G401.6 (cell line): ENCODE measurements around the gene ASCL2.
"Not testable (repeated sequence)": the region's sequence is repeated elsewhere in the genome, so short reads cannot be mapped to it uniquely, and the experiment has no call there.

Experiments
- FAIRE-seq: peaks from 2 replicates; lab custom pipeline; 2012; peaks lifted over from hg19 to GRCh38; lab: Jason Lieb, UNC

Gene ASCL2

DNA sequence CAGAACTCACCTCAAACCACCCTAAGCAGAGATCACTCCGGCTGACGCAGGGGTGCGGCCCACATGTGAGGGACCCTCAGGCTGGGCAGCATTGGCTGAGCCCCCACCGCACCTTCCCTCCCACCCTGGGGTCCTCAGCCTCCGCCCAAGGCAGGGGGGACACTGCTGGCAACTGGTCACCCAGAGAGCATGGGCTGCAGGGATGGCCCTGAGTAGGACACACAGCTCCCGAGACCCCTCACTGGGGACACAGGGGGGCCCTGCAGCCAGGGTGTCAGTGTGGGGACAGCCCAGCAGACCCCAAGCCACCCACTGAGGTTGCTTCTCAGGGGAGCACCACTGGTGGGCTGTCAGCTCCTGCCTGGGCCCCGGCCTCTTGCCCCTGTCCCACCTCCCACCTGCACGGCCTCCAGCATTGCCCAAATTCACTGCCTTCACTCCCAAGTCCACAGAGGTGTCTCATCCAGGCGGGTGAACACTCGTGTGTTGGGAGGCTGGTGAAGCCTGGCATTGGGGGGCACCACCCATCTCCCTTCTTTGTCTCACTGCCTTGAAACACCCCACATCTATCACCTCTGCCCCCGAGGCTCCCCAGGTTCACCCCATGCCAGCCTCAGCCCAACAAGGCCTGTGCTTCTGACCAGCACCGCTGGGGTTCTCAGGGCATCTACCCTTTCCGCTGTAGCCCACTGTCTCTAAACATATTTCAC, 26.7 kb upstream of the ASCL2 start:
- FAIRE-seq, result no peak

DNA sequence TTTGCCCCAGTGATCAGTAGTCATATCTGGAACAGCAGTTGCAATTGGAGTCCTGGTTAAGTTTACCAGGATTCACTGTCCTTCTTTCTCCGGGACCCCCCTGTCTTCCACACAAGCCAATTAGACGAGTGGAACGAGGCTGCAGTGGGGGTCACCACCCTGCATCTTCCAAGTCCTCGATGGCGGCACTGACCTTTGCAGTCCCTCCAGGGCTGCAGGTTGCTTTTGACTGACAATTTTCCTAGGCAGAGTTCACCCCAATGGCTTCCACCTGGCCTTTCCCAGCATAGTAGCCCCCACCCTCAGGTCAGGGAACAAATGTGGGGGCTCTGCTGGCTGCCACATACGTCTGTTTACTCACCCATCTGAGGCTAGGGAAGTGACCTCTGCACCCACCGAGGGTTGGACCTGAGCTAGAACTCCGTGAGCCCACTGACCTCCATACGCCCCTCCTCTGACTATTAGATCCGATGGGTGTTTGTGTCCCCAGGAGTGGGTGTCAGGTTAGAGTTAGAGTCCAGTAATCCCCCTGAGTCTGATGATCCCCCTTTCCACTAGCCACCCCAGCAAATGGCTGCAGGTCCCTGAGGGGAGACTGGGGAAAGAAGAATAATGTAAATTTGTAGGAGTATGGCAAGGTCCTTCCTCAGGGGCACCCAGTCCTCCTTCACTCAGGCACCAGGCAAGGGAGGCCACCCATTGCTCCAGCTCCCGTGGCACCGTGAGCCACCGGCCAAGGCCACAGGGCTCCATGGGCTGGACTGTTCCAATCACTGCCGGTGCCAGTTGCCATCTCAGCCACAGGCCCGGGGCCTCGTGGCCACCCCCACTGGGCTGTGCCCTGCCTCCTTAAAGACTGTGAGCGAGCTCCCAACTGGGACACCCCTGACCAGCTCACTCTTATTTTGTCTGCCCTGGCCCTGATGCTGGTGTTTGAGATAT, 25.9 kb upstream of the ASCL2 start:
- FAIRE-seq, result no peak

DNA sequence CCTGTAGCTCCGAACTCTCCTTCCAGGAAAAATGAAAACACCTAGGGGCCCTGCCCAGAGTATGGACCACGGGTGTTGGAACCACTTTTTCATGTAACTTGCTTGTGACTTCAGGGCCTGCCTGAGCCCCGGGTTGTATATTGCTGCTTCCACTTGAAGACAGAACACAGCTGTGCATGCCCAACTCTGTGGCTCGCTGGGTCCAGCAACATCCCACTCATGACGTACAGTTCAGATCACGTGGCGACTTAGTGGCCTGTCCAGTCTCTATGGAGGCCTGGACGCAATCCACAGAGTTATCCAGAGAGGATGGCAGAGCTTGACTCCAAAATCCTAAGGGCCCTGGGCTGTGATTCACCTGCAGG, 24.5 kb upstream of the ASCL2 start:
- no peak for FAIRE-seq

DNA sequence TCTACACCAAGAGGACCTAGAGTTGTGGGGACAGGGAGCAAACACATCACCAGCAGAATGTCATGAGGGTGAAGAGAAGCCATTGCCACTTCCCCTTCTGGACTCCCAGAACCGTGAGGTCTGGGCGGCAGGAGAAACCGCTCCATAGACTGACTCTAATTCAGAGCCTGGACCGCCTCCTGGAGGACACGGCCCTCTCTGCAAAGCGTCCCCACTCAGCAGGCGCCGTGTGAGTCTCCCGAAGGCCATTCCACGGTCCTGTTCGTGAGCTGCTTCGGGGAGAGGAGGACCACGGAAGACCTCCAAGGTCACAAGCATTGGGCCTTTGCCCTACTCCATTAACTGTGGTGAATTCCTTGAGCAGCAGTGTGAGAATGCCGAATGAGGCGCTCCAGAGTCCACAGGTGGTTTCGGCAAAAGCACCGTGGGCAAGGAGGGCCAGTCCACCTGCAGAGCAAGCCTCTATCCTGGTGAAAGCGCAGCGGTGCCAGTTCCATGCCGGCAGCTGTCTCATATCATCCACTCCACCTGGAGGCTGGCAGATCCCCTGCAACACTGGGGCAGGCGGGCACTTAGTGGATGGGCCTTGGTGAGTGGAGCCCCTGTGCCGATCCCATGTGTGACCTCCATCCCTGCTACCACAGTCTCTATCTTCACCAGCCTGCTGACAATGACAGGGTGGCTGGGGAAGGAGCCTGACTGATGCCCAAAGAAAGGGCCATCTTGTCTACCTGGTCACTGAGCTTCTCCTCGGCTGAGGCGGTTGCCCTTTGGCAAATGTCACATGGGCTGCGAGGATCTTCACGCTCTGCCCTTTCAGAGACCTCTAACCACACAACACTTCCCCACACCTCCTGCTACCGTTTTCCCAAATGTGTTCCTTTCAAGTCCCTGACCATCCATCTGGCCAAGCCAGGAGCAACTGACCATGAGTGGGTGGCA, 23.9 kb upstream of the ASCL2 start:
- FAIRE-seq, result no peak

DNA sequence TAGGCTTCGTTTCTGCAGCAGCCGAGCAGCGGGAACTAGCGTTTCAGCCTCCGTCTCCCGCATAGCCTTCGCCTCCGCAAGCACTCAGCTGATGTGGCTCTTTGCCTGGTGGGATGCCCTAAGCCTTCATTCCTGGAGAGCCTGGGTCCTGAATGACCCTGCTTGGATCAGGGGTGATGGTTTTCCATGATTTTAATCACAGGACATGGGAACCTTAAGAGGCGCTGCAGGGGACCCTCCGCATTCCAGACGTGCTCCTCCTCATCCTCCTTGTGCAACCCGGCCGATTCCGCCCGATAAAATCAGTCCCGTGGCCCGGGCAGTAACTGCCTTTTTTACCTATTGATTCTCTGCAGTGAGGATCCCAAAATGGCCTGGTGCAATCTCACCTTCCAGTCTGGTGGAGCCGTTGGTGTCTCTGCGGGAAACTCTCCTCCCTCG, 23.2 kb upstream of the ASCL2 start:
- no peak for FAIRE-seq

DNA sequence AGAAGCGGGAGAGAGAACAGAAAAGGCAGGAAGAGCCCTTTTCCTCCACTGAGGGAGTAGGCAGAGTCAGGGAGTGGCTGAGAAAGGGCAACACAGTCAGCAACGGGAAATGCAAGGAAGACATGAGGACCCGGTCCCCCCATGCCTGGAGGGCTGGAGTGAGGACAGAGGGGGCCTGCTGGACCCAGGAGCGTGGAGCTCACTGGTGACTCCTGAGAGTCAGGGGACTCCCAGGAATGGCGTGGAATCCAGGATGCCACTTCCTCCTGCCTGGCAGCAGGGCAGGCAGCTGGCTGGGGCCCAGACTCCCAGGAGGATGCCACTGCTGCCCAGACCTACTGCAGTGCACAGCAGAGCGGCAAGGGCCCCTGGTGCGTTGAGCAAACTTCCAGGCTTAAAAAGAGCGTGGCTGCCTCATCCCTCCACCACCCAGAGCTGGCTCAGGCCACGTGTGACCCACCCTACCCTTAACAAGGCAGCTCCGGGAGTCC, 20.0 kb upstream of the ASCL2 start:
- FAIRE-seq, result no peak

DNA sequence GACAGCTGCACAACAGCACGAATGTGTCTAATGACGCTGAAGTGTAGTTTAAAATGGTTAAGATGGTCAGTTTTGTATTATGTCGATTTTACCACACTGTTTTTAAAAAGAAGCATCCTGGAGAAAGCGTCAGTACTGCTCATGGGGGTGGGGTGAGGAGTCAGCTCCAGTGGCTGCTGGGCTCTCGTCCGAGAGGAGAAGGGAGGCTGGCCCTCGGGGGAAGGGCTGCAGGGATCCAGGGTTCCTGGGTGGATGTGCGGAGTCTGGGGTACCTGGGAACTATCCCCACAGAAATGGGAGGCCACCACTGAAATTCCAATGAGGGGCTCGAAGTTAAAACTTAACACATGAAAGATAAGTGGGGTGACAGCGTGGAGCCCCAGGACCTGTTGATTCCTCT, 19.5 kb upstream of the ASCL2 start:
- no peak for FAIRE-seq

DNA sequence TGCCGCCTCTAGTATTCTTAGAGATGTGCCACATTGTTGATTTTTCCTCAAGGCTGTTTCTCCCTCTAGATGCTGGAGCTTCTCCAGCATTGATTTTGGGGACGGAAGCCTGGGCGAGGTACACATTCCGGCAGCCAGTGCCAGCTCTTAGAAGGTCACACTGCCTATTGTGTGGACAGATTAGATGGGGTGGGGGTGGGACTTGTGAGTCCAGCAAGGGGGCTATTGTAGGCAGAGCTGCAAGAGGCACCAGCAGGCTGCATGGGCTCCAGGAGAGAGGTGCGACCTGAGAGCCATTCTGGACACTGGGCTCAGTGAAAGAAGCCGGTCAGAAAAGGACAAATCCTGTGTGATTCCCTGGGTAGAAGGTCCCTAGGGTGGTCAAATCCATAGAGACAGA, 19.0 kb upstream of the ASCL2 start:
- FAIRE-seq, result no peak

DNA sequence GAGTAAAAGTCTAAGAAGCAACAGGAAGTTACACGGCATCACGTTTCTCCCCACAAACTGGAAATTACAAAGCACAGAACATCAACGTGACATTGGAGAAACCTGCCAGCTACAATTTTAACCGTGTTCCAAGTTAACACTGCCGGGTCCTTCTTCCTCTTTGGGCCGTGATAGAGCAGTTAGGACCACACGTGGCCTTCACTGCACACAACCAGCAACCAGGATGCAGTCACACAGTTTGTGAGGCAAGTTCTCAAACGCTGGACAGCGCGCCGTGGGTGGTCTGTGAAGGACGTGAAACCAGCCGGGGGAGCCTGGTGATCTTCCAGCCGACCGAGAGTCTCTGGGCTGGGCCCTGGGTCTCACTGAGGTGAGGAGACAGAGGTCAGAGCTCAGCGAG, 16.7 kb upstream of the ASCL2 start:
- FAIRE-seq, result no peak

DNA sequence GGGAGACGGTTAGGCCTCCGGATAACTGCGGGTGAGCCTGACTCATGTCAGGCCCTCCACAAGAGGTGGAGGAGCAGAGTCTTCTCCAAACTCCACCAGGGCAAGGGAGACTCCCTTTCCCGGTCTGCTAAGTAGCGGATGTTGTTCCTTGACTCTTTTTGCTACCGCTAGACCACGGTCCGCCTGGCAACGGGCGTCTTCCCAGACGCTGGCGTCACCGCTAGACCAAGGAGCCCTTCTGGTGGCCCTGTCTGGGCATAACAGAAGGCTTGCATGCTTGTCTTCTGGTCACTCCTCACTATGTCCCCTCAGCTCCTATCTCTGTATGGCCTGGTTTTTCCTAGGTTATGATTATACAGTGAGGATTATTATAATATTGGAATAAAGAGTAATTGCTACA, 16.0 kb upstream of the ASCL2 start:
- not testable (repeated sequence) for FAIRE-seq

DNA sequence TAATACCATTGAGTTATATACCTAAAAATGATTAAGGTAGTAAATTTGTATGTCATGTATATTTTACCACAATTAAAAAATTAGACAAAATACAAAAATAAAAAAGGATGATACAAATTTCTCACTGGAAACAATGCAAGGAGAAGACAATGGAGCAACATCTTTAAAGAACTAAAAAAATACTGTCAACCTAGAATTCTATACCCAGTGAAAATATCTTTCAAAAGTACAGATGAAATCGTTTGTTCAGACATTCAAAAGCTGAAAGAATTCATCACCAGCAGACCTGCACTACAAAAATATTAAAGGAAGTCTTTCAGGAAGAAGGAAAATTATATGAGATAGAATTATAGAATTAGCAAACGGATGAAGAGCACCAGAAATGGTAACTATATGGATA, 9.8 kb upstream of the ASCL2 start:
- no peak for FAIRE-seq

DNA sequence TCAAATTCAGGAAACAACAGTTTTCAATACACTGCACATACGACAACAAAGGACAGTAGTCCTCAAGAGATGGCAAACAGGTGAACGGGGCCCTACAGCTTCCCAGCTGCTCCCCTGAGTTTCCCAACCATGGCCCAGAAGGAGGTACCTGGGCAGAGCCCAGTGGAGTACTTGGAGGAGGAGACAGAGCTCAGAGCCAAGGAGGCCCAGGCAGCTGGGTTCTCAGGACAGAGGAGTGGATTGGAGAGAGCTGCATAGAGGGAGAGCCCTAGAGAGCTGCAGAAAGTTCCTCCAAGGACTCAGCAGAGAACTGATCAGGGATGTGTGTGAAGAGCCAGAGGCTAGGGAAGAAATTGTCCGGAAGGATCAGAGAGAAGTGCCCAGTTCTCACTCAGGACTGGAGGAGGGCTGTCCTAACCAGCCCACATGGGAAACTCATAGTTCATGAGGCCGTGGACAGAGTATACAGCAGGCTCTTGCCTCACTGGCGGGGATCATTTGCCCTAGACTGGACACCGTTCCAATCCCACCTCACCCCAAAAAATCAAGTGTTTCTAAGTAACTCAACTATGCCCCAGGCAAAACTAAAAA, 7.6 kb upstream of the ASCL2 start:
- no peak for FAIRE-seq

DNA sequence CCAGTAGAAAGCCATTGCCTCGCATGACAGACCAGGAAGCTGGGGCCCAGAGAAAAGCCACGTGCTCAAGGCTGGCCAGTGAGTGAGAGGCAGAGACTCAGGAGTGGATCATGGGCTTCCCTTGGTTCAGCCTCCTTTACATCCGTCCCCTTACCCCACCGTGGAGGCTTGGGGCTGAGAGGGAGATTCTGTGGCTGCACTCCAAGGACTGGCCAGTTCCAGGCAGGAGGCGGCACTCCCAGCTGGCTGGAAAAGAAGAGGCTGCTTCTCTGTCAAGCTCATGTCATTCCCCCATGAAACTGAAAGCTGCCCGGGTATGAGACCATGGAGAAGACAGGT, 6.6 kb upstream of the ASCL2 start:
- no peak for FAIRE-seq

DNA sequence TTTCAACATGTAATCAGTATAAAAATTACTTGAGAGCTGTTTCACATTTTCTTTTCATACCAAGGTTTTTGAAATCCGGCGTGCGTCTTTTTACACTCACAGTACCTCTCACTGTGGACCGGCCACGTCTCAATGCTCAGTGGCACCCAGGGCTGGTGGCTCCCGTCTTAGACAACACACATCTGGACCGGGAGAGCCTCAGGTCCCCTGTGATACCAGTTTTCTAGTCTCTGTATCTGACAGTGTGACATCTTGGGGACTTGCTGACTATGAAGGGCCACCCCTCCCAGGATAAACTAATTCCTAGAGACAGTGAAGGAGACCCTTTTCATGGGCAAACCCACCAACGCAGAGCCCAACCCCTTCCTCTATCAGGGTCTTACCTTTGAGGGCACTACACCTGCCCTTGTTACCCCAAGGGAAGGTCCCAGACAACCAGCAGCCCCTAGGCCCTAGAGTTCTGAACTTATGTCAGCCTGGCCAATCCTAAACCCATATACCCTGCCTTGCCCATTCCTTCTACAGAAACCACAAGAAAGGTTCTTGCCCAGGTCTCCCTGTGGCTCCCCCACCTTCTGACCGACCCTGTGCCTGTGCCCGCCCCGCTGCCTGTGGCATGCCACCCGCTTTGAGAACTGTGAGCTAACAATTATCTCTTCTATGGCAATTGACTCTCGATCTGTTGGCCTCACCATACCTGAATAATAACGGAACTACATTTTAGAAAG, 6.1 kb upstream of the ASCL2 start:
- no peak for FAIRE-seq

DNA sequence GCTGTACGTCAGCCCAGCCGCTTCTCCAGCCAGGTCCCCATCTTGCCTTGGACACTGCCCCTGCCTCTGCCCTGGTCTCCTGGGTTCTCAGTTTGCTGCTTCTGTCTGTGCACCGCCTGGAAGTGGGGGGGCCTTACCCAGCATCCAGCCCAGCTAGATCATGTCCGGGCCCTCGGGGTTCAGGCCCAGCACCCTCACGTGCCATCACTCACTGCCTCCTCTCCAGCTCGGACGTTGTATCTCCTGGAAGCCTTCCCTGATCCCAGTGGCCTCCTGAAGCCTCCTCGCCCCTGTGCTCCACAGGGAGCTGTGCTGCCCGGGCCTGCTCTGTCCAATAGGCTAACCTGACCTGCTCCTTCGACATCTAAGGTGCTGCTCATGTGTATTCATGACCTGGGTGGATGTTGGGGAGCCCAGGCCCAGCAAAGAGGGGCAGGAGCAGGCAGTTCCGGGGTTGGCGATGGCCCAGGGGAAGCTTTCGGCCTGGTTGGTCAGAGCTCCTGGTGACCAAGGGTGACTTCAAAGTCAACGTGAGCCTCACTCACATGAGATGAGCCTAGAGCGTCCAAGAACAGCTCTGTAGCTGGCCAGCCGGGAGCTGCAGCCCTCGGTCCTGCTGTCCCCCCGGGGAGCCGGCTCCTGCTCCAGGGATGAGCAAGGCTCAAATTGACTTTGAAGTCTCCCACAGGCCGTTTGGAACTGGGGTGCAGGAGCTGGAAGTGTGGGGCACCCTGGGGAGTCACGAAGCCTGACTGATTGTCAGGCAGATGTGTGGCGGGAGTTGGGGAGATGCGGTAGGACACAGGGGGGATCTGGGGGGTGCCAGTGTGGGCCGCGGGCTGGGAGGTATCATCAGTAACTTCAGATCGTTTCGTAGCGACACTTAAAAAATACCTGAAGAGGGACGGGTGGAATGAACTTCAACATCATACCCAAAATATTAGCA, 5.2 kb upstream of the ASCL2 start:
- no peak for FAIRE-seq

DNA sequence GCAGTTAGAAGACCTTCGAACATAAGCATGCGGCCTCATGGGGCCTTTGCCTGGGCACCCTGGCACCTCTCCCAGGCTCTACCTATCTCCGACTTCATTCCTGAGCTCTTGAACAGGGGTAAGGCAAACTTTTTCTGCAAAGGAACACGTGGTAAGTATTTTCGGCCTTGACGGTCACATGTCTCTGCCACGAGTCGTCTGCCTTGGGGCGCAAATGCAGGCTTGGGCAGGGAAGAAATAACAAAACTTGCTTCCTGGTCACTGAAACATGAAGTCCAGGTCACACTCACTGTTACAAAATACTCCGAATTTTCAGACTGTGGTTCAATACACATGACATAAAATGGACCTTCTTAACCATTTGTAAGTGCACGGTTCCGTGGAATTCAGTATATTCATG, 3.4 kb upstream of the ASCL2 start:
- no peak for FAIRE-seq

DNA sequence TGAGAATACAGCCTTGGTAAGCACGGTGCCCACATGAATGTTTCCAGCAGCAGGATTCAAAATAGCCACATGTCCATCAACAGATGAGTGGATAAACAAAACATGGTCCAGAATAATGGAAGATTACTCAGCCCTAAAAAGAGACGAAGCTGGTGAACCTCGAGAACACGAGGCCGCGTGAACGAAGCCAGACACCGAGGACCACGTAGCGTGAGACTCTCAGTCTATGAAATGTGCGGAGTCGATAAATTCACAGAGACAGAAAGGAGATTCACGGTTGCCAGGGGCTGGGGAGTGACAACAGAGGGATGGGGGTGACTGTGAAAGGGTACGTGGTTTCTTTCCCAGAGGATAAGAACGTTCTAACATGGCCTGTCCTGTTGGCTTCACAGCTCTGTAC, 2.9 kb upstream of the ASCL2 start:
- FAIRE-seq, result no peak

DNA sequence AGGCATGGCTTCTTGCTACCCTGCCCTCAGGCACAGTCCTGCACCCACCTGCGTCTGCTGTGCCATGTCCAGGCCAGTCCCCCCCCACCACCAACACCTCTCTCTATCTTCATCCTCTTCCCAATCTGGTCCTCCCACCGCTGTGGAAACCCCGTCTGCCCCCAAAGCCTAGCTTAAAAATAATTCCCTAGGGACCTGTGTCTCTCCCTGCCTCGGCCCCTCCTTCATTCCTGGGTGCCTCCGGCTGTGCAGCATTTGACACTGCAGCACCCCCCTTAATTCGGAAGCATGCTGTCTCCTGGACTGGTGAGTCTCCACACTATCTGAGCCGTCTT, 2.5 kb upstream of the ASCL2 start:
- no peak for FAIRE-seq

DNA sequence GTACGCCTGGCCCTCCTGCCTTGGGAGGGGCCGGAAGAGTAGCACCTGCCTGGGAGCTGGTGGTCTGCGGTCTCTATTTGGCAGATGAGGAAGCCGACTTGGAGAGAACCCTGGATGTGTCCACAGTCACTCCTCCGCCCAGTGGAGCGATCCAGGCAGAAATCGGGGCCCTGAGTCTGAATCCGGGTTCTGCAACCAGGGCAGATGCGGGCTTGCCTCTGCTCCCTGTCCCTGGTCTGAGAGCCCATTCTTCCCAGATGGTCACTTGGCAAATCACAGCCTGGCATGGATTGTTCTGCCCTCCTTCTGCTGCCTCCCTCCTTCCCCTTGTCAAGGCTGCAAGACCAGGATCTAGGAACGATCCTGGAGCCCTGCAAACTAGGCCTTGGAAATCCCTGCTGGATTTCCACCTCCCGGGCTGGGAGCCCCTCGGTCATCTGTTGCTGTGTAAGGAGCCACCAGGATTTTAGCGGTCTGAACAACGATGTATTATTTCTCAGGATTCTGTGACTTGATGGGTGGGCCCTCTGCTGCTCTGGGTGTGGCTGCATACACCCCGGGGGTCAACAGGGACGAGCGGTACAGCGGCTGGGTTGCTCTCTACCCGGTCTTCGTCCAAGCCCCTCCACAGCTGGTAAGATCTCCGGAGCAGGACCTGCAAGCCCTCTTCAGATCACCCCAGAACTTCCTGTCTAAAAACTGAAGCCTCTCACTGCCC, 2.0 kb upstream of the ASCL2 start:
- no peak for FAIRE-seq
